NOMO-1 treated with dmso at 0.1 percent for 144 hours (cell line): Measurements from ENCODE around the gene POLK.
"Not testable (repeated sequence)": the region's sequence is repeated elsewhere in the genome, so short reads cannot be mapped to it uniquely, and the experiment has no call there.

Source experiments
- DNase-seq: peaks from one replicate; lab custom pipeline; 2025; ENCODE audit not compliant: unreplicated experiment; lab: John Stamatoyannopoulos, UW

Gene POLK

GRCh38 chr5:75607341-75607740 is 95.7 kb downstream of the POLK start:
- DNase-seq = peak; percentile 3

DNA sequence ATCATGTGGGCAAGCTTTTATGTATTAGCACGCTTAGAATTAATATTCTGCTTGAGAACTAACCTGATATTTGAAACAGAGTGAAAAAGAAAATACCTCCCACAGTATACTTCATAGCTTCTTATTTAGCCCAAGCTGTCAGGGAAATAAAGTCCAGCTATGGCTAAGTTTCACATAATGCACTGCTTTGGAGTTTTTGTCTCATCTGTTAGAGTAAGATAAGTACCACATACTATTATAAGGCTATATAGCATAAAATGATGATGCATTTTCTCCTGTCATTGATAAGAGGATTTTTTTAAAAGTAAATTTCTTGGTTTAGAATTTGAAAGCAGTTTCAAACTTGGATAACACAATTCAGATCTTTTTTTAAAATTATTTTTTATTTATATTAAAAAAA is 97.2 kb downstream of the POLK start:
- DNase-seq = no peak

GRCh38 chr5:75610201-75610600 is 98.5 kb downstream of the POLK start:
- DNase-seq = no peak

DNA sequence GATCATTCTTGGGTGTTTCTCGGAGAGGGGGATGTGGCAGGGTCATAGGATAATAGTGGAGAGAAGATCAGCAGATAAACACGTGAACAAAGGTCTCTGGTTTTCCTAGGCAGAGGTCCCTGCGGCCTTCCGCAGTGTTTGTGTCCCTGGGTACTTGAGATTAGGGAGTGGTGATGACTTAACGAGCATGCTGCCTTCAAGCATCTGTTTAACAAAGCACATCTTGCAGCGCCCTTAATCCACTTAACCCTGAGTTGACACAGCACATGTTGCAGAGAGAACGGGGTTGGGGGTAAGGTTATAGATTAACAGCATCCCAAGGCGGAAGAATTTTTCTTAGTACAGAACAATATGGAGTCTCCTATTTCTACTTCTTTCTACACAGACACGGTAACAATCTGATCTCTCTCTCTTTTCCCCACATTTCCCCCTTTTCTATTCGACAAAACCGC is 99.2 kb downstream of the POLK start:
- DNase-seq = not testable (repeated sequence)

DNA sequence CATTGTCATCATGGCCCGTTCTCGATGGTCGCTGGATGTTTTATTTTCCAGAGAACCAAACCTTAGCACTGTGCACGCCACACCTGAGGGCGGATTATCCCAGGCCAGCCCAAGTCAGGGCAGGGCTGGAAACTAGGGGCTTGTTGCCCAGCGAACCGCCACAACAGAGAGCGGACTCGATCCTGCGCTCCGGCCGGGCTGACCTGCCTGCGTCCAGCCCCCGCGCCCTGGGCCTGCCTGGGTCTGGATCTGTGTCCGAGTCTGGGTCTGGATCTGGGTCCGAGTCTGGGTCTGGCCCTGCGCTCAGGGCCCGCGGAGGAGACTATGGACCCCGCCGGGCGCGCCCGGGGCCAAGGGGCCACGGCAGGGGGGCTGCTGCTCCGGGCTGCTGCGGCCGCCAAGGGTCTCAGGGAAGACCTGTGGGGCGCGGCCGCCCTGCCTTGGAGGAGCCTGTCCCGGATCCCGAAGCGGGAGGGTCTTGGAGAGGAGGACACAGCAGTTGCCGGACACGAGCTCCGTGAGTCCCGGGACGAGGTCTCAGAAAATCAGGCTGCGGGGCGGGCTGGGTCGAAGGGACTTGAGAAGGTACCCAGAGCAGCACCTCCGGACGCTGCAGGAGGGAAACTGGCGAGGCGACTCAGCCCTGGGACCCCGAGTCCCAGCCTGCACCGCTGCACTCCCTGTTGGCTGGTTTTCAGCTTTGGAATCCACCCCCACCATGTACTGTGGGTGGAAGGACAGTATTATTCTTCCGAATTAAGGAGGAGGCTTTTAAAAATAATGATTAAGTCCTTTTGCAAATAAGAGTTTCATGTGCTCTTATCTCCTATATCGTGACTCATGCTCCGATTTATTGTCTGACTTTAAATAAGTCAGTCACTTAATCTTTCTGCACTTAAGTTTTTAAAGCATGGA is 99.9 kb downstream of the POLK start, which contains the start of gene ANKDD1B:
Gene ANKDD1B, plus strand, starts transcription at position 143 of the 915 bp plus-strand sequence. Its CDS starts 182 bp downstream, at position 325.
- DNase-seq = no peak

GRCh38 chr5:75612226-75612569 is 100.5 kb downstream of the POLK start:
- no peak for DNase-seq

- no peak for DNase-seq
Measured at GRCh38 chr5:75612901-75613300, 101.2 kb downstream of the POLK start.

DNA sequence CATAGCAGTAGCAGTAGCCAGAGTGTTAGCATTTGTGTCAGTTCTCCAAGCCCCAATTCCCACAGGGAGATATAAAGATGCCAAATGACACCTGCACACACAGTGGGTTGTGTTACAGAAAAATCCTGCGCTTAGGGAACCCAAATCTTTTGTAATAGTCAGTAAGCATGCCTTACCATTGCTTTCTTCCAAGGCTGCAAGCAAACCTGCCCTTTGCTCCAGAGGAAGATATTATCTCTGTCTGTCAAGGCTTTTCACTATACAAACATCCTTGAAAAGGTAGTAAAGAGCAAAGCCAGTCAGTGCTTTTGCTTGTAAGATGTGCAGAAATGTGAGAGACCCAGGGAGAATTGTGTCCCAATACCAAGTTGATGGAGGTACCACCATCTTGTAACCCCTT is 102.5 kb downstream of the POLK start:
- no peak for DNase-seq

GRCh38 chr5:75616371-75616881 is 104.7 kb downstream of the POLK start:
- no peak for DNase-seq

DNA sequence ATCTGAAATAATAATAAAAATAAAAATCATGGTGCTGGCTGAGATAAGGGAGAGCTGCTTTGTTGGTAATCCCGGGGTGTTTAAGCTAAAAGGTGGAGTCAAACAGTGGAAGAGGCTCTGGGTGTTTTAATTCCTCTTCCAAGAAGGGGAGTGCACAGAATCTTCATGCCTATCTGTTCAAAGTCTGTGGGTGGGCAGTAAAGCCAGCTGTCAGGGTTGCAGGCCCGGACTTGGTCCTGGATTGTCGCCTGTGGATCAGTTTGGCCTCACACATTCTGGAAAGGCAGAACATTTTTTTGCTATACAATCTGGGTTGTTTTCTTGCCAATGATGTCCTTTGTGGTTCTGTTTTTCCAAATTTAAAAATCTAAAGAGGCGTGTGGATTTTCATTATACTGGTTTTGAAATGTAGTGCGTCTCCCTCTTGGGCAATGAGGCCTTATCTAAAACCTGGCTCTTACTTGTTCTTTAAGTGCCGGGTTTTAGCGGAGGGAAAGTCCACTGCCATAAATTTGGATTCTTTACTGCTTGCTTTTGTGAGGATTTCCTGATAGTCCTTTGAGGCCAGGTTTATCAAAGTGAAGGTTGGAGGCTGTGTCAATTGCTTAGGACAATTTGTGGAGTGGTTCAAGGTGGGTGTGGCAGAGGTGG is 105.4 kb downstream of the POLK start:
- no peak for DNase-seq

- no peak for DNase-seq
Measured at GRCh38 chr5:75617736-75618352, 106.2 kb downstream of the POLK start.

DNA sequence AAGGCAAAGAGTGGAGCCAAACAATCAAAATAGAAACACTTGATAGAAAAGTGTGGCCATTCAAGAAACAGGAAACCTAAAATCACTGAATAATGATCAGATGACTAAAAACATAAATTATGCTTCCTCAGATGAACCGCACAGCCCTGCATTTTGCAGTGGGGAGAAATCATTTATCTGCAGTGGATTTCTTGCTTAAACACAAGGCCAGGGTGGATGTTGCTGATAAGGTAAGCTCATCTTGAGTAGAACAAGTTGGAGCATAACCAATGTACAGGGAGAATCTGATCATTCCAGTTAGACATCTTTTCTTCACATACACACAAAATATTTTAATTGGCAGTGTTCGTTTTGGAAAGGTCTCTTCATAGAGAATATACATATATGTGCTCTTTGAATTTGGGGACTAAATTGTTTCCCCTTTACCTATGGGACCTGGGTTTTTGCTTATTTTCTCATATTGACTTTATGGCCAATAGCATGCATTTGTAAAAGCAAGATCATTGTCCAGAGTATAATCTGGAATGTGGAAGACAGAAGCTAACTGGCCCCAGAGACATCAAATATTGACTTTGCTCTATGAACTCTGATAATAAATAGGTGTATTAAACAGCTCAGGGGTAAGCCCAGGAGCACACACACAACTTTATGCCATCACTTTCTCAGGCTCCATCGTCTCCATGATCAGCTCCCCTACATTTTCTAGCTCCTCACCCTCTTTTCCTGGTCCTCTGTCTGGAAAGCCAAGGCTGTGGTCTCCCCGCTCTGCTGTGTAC is 108.7 kb downstream of the POLK start:
- no peak for DNase-seq

- DNase-seq = no peak
Measured at GRCh38 chr5:75622564-75622963, 110.9 kb downstream of the POLK start.

DNA sequence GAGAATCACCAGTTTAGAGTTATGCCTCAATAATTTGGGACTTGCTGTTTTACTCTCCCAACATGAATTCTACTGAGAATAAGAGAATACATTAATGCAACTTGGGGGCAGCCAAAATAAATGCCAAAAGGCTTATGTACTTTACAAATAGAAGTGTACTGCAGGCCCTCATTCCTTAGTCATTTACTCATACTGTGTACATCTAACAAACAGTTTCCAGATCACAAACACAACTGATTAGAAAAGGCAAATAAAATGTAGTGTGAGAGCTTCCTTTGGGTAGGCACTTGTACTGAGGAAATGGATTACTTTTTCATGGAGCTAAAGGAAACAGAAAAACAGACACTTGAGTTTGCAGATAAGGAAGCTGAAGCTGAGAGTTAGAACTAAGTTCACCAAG is 112.2 kb downstream of the POLK start:
- DNase-seq = no peak

- no peak for DNase-seq
Measured at GRCh38 chr5:75626959-75627358, 115.3 kb downstream of the POLK start.

DNA sequence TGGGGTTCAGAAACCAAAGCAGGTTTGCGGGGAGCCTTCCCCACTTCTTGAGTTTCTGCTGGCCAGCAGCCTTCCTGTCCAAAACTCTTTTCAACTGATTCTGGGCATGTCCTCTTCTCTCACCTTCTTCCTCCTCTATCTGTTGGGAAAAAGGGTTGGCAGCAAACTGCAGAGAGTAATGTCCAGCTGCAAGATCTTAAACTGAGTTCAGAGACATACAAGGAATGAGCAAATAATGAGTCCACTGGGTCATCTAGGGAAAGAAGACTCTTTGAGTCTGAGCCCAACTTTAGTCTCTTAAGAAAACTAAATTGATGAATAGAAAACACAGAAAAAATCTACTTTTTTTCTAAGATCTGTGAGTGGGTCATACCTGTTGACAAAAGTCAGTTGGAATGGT is 116.1 kb downstream of the POLK start:
- no peak for DNase-seq

DNA sequence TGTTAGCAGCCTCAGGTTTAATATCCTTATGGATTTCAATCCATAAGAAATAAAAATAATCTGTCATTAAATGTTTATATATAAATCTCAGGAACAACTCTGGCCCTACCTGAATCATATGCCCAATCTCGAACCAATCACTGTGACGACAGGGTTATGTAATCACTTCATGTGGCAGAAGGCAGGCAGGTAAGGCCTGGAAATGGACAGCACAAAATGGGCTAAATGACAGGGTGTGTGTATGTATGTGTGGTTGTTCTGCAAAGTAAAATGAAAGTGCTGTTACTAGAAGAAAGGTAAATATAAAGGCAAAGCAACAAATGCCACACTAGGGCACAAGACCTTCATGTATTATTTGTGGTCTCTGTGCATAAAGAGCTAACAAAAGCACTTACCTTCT is 119.2 kb downstream of the POLK start:
- no peak for DNase-seq

DNA sequence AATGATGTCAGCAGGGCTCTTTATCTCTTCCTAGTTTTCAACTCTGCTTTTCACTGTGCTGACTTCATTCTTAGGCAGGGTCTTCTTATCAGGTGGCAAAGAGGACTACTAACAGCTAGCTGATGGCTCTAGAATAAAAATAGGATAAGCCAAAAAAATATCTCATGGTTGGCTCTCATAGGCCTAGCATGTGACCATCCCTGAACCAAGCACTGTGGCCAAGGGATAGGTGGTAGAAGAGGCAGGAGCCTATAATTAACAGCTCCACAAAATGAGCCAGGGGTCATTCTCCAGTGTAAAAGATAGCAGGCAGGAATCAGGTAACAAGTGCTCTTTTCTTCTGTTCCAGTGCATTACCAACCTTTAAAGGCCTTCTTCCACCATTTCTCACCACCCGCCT is 120.6 kb downstream of the POLK start:
- no peak for DNase-seq

- DNase-seq = no peak
Measured at GRCh38 chr5:75637949-75638348, 126.3 kb downstream of the POLK start.

GRCh38 chr5:75639535-75640311 is 128.0 kb downstream of the POLK start:
- DNase-seq = no peak
